Smooth muscle cell of the brain vasculature (primary cell): Measurements from ENCODE around the gene UGT1A3.
"Not testable (repeated sequence)": the region's sequence is repeated elsewhere in the genome, so short reads cannot be mapped to it uniquely, and the experiment has no call there.

Experiments used
- DNase-seq: peaks from one replicate; pipeline ENCODE4 v3.0.0-alpha.2; 2012; ENCODE audit warnings: low read depth, low spot score

Gene UGT1A3

DNA sequence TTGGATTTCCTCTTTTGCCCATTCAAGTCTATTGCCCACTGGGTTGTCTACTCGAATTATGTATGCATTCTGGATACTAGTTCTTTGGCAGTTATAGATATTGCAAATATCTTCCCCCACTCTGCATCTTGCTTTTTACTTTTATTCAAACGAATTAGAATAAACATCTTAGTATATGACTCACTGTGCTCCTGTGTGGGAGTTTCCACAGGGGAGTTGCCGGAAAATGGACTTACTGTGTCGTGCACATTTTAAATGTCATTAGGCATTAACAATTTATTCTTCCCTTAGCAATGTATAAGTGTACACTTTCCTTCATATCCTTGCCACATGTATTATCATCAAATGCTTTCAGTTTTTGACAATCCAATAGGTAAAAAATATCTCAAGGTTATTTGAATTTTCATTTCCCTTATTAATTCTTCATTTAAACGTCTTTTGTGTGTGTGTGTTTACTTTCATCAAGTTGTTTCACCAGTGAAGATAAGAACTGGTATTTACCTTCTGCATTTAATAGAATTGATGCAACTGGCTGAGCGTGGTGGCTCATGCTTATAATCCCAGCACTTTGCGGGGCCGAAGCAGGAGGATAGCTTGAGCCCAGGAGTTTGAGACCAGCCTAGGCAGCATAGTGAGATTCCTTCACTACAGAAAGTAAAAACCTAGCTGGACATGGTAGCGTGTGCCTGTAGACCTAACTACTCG lies 20.8 kb upstream of the UGT1A3 start:
- no peak for DNase-seq

DNA sequence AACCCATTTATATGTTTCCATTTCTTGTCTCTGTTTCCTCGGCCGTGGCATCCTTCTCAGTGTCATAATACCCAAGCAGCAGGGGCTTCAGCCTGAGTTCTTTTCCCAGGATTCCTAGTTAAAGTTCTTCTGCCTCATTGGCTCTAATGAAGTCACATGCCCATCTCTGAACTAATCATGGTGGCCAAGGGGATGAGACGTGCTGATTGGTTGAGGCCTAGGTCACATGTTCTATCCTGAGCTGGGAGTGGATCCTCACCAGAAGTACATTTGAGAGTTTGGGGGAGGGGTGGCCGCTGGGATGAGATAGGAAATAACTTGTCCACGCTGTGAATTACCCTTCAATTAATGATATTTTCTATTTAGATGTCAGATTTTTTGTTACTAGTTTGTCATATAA lies 19.9 kb upstream of the UGT1A3 start:
- DNase-seq = no peak

DNA sequence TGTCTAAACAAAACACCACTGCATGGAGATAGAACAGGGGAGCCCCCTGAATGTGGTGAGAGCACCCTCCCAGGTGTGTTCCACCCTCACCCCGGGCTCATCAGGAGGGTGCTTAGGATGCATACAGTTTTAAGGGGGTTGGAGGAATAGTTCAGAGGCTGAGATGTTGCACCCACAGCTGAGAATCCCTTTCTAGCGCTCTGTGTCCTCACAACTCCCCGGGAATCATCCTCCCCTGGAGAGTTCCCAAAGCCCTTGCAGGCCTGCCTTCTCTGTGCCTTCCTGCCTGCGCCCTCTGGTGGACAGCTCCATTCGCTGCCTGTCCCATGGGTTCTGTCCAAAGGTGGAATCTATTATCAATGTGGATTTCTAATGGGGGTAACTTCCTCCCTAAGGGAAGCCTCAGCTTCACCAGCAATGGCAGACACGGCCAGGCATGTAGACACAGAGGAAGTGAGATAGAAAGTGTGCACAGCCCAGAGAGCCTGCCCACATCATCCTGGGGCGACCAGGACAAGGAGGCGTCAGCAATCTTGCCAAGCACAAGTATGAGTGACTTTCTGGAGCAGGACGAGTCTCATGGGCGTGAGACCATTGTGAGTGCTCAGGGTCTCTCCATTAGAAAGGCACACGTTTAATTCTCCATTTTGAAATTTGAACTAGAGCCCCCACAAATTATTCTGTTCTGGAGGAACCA lies 17.4 kb upstream of the UGT1A3 start:
- DNase-seq = peak; percentile 20

DNA sequence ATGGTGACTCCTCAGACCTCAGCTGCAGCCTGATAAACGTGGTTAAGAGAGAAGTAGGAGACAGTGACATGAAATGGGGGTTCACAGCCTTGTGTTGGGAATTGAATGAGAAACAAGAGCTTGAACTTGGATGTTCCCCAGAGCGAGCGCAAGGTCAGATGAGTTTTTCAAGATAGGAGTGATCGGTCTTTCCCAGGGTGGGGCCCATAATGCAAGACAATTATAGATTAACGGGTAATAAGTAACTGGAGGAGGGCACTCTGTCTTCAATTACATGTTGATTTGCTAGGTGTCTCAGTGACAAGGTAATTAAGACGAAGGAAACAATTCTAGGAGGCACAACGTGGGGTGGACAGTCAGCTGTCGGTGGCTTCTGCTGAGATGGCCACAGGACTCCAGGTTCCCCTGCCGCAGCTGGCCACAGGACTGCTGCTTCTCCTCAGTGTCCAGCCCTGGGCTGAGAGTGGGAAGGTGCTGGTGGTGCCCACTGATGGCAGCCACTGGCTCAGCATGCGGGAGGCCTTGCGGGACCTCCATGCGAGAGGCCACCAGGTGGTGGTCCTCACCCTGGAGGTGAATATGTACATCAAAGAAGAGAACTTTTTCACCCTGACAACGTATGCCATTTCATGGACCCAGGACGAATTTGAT lies 16.1 kb upstream of the UGT1A3 start, which contains the start of gene UGT1A5:
Gene UGT1A5 (plus strand): TSS at position 297 of the 651 bp plus-strand sequence. CDS start 85 bp downstream, at position 382.
- no peak for DNase-seq

DNA sequence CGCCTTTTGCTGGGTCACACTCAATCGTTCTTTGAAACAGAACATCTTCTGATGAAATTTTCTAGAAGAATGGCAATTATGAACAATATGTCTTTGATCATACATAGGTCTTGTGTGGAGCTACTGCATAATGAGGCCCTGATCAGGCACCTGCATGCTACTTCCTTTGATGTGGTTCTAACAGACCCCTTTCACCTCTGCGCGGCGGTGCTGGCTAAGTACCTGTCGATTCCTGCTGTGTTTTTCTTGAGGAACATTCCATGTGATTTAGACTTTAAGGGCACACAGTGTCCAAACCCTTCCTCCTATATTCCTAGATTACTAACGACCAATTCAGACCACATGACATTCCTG lies 15.6 kb upstream of the UGT1A3 start:
- DNase-seq = no peak

DNA sequence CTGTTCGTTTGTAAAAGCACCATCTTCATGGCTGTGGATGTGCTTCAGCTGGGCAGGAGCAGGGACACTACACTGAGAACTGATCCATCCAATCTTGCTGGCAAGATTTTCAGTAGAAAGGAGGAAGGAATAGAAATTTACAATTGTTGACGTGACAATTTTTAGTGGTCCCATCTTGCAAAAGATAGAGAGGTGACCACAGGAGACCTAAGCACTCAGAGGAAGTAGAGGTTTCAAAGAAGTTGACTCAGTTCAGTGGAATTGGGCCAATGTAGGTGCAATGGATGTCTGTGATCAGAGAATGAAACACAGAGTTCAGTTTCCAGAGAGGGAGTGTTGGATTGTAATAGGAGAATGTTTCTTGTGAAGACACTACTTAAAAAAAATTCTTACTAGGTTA lies 14.7 kb upstream of the UGT1A3 start:
- DNase-seq = no peak

DNA sequence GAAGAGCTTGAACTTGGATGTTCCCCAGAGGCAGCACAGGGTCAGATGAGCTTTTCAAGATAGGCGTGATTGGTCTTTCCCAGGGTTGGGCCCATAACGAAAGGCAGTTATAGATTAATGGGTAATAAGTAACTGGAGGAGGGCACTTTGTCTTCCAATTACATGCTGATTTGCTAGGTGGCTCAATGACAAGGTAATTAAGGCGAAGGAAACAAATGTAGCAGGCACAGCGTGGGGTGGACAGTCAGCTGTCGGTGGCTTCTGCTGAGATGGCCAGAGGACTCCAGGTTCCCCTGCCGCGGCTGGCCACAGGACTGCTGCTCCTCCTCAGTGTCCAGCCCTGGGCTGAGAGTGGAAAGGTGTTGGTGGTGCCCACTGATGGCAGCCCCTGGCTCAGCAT lies 10.3 kb upstream of the UGT1A3 start, which contains the start of gene UGT1A4:
Gene UGT1A4 (plus strand): TSS at position 185 of the 400 bp plus-strand sequence. CDS start 85 bp downstream, at position 270.
- DNase-seq = no peak

DNA sequence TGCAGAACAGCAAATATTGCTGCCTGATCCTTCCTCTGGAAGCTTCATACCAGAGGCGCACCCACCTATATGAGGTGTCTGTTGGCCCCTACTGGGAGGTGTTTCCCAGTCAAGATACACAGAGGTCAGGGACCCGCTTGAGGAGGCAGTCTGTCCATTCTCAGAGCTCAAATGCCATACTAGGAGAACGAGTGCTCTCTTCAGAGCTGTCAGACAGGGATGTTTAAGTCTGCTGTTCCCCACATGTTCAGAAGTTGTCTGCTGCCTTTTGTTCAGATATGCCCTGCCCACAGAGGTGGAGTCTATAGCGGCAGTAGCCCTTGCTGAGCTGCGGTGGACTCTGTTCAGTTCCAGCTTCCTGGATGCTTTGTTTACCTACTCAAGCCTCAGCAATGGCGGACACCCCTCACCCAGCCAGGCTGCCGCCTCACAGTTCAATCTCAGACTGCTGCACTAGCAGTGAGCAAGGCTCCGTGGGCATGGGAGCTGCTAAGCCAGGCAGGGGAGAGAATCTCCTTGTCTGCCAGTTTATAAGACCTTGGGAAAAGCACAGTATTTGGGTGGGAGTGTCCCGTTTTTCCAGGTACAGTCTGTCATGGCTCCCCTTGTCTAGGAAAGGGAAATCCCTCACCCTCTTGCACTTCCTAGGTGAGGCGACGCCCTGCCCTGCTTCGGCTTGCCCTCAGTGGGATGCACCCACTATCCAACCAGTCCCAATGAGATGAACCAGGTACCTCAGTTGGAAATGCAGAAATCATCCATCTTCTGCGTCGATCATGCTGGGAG lies 8.2 kb downstream of the UGT1A3 start:
- DNase-seq = not testable (repeated sequence)

DNA sequence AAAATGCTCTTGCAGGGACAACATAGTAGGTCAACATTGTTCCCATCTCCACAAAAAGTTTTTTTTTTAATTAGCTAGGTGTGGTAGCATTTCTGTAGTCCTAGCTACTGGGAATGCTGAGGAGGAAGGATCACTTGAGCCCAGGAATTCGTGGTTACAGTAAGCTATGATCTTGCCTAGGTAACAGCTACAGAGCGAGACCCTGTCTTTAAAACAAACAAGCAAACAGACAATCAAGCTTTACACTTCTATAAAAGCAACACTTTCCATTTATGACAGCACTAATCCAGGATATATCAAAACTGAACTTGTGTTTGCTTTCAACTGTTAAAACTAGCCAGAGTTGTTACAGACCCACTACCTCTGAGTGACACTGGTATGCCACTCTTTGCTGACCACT lies 12.0 kb downstream of the UGT1A3 start:
- no peak for DNase-seq

DNA sequence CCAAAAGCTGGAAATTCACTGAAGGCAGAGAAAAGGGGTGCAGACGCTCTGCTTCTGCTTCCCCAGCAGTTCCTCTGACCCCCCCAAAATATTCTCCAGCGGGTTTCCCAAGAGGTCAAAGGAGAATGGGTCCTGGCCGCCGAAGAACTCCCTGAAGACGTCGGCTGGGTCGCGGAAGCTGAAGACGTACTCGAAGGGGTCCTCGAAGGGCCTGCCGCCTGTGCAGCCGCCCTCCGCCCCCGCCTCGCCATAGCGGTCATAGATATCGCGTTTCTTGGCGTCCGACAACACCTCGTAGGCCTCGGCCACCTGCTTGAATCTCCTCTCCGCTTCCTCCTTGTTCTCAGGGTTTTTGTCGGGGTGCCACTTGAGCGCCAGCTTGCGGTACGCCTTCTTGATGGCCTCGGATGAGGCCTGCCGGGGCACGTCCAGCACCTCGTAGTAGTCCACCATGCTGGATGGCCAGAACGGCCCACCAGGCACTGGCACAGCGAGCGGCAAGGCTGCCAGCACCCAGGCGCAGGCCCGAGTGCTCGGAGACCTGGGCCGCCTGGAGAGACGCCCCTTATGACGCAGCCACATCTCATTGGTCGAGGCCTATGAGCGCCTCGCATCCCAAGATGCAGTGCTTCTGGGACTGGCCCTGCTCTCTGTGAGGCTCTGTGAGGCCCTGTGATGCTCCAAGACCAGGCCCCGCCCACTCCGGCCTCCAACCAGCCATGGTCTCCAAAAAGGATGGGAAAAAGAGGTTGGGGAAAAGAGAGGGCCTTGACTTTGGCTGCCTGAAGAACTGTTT lies 14.8 kb downstream of the UGT1A3 start:
- no peak for DNase-seq

DNA sequence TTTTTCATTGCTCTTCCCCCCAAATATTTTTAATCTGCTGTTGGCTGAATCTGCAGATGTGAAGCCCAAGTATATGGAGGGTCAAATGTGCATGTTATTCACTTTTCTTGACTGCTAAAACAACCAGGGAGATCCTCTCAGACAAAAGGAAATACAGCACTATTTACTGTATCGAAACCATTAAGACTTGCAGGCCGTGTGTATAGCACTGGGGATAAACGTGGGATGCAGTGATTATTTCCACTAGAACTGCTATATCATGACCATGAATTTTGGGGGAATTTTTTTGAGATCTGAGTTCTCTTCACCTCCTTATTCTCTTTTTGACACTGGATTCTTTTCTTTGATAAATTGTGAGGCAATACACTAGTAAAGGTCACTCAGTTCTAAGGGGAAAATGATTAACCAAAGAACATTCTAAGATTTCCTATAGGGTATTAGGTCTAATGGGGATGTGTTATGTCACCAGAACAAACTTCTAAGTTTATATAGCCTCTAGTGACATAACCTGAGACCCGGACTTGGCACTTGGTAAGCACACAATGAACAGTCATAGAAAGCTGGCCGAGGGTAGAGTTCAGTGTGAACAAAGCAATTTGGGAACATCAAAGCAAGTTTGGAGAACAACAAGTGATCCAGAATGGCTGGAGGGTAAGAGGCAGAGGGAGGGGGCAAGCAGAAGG lies 16.4 kb downstream of the UGT1A3 start:
- no peak for DNase-seq

DNA sequence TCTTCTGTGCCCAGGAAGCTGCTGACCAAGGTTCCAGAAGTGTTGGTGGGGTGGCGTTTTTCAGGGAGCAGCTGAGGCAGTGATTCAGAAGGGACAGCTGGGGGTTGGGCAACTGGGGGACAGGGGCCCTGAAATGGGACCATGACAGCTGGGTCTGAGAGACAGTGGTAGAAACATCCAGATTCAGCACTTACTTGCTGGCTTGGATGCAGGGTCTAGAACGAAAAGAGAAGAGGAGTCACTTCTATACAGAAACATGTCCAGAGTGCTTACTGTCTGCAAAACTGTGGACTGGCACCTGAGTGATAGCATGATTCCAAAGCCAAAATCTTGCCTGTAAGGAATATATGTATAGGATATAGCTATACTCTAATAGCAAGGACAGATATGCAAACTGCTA lies 17.0 kb downstream of the UGT1A3 start:
- DNase-seq = not testable (repeated sequence)

DNA sequence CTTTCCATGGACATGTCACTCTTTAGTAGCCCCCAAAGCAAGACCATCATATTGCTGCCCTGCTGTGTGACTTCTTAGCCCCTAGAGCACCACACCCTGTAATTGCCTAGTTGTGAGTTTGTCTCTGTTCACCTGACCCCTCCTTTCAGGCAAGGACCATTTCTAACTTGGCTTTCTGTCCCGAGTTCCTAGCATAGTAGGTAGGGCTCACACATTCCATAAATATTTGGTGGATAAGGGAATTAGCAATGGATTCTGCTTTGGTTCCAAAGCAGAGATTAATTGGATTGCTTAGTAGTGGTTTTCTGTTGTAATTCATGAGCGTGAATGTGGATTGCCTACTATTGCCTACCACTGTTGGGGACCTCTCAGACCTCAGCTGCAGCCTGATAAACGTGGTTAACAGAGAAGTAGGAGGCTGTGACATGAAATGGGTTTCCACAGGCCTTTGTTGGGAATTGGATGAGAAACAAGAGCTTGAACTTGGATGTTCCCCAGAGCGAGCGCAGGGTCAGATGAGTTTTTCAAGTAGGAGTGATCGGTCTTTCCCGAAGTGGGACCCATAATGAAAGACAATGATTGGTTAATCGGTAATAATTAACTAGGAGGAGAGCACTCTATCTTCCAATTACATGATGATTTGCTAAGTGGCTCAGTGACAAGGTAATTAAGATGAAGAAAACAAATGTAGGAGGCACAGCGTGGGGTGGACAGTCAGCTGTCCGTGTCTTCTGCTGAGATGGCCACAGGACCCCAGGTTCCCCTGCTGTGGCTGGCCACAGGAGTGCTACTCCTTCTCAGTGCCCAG lies 17.8 kb downstream of the UGT1A3 start:
- no peak for DNase-seq

DNA sequence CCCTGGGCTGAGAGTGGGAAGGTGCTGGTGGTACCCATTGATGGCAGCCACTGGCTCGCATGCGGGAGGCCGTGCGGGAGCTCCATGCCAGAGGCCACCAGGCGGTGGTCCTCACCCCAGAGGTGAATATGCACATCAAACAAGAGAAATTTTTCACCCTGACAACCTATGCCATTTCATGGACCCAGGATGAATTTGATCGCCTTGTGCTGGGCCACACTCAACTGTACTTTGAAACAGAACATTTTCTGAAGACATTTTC lies 18.4 kb downstream of the UGT1A3 start:
- DNase-seq = no peak

DNA sequence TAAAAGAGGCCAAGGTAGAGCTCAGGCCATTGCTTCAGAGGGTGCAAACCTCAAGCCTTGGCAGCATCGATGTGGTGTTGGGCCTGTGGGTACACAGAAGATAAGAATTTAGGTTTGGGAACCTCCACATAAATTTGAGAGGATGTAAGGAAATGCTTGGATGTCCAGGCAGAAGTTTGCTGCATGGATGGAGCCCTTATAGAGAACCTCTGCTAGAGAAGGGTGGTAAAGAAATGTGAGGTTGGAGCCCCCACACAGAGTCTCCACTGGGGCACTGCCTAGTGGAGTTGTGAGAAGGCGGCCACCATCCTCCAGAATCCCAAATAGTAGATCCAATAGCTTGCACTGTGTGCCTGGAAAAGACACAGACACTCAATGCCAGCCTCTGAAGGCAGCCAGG lies 21.8 kb downstream of the UGT1A3 start:
- DNase-seq = not testable (repeated sequence)

DNA sequence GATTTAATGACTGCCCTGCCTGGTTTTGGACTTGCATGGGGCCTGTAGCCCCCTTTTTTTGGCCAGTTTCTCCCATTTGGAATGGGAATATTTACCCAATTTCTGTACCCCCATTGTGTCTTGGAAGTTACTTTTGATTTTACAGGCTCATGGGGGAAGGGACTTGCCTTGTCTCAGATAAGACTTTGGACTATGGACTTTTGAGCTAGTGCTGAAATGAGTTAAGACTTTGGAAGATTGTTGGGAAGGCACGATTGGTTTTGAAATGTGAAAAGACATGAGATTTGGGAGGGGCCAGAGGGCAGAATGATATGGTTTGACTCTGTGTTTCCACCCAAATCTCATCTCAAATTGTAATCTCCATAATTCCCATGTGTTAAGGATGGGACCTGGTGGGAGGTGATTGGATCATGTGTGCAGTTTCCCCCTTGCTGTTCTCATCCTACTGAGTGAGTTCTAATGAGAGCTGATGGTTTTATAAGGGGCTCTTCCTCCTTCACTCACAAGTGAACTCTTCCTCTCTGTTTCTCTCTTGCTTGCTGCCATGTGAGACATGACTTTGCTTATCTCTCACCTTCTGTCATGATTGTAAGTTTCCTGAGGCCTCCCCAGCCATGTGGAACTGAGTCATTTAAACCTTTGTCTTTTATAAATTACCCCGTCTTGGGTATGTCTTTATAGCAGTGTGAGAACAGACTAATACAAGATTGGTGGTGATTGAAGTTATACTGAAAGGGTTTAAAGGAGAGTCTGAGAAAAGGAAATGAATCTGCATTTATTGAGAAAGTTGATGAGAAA lies 22.6 kb downstream of the UGT1A3 start:
- DNase-seq = not testable (repeated sequence)

DNA sequence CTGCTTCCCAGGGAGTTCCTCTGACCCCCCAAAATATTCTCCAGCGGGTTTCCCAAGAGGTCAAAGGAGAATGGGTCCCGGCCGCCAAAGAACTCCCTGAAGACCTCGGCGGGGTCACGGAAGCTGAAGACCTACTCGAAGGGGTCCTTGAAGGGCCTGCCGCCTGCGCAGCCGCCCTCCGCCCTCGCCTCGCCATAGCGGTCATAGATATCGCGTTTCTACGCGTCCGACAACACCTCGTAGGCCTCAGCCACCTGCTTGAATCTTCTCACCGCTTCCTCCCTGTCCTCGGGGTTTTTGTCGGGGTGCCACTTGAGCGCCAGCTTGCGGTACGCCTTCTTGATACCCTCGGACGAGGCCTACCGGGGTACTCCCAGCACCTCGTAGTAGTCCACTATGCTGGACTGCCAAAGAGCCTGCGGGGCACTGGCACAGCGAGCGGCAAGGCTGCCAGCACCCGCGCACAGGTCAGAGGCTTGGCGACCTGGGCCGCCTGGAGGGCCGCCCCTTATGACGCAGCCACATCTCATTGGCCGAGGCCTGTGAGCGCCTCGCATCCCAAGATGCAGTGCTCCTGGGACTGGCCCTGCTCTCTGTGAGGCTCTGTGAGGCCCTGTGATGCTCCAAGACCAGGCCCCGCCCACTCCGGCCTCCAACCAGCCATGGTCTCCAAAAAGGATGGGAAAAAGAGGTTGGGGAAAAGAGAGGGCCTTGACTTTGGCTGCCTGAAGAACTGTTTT lies 26.2 kb downstream of the UGT1A3 start:
- DNase-seq = no peak

DNA sequence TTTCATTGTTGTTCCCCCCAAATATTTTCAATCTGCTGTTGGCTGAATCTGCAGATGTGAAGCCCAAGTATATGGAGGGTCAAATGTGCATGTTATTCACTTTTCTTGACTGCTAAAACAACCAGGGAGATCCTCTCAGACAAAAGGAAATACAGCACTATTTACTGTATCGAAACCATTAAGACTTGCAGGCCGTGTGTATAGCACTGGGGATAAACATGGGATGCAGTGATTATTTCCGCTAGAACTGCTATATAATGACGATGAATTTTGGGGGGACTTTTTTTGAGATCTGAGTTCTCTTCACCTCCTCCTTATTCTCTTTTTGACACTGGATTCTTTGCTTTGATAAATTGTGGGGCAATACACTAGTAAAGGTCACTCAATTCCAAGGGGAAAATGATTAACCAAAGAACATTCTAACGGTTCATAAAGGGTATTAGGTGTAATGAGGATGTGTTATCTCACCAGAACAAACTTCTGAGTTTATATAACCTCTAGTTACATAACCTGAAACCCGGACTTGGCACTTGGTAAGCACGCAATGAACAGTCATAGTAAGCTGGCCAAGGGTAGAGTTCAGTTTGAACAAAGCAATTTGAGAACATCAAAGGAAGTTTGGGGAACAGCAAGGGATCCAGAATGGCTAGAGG lies 27.7 kb downstream of the UGT1A3 start:
- no peak for DNase-seq
